Ramos (cell line): ENCODE results near the gene CFAP92.

Experiments
- in situ Hi-C: fragments of 300-500 bp; cut with MboI; formaldehyde crosslinking; loops from one replicate; pipeline ENCODE4 v1.14.3; 2022; ENCODE audit warnings: low sequenced_read_pairs; ENCODE audit not compliant: unreplicated experiment

CFAP92 gene

GRCh38 chr3:129006864-129007263 lies 13.0 kb upstream of the CFAP92 start:
- in situ Hi-C loops, result no loop called here

- in situ Hi-C loops, result no loop called here
These were observed 11.8 kb upstream of the CFAP92 start for GRCh38 chr3:129005526-129006303.

- in situ Hi-C loops, result no loop called here
These were observed 10.9 kb upstream of the CFAP92 start for GRCh38 chr3:129004639-129005295.

- in situ Hi-C loops, result no loop called here
These were observed 9.8 kb upstream of the CFAP92 start for GRCh38 chr3:129003578-129004112.

- in situ Hi-C loops, result no loop called here
These were observed 9.0 kb upstream of the CFAP92 start for GRCh38 chr3:129002573-129003569.

GRCh38 chr3:129001806-129002572 lies 8.1 kb upstream of the CFAP92 start:
- in situ Hi-C loops, result no loop called here

GRCh38 chr3:129001101-129001805 lies 7.4 kb upstream of the CFAP92 start, which contains the start of gene EFCC1:
EFCC1 (plus strand) TSS chr3:129001304; CDS start chr3:129001629, 325 bp downstream.
- in situ Hi-C loops, result no loop called here

- in situ Hi-C loops, result no loop called here
These were observed 6.8 kb upstream of the CFAP92 start for GRCh38 chr3:129000742-129001100.

- in situ Hi-C loops, result no loop called here
These were observed 5.2 kb upstream of the CFAP92 start for GRCh38 chr3:128999102-128999501.

- in situ Hi-C loops, result no loop called here
These were observed 4.7 kb upstream of the CFAP92 start for GRCh38 chr3:128998561-128998960.

- in situ Hi-C loops, result no loop called here
These were observed 3.7 kb upstream of the CFAP92 start for GRCh38 chr3:128997486-128998133.

GRCh38 chr3:128996726-128997125 lies 2.9 kb upstream of the CFAP92 start:
- in situ Hi-C loops, result no loop called here

GRCh38 chr3:128996200-128996599 lies 2.3 kb upstream of the CFAP92 start:
- in situ Hi-C loops, result no loop called here

GRCh38 chr3:128995737-128996136 lies 1.9 kb upstream of the CFAP92 start:
- in situ Hi-C loops, result no loop called here

- in situ Hi-C loops, result no loop called here
These were observed 988 bp upstream of the CFAP92 start for GRCh38 chr3:128994581-128995546.

- in situ Hi-C loops, result no loop called here
These were observed 267 bp upstream of the CFAP92 start for GRCh38 chr3:128994173-128994512.

- in situ Hi-C loops, result no loop called here
These were observed 883 bp downstream of the CFAP92 start for GRCh38 chr3:128992926-128993460.
